ENCODE data around the gene LFNG. TPM values are rescaled to one million over a fixed set of nuclear protein-coding genes. Genes with fewer than 3 reads are reported as not detected.

The LFNG gene
- total and polyA plus RNA-seq, 9 donors = 0.86 to 8.2 (median 3.3) TPM

- no peaks in the 10 kb centered on the region for H3K27me3 ChIP-seq
- no peak overlapping the region for H3K4me3 ChIP-seq
- WGBS, 3 donors = 90 to 95% (median 94%) methylated on average over 6 of the region's 6 CpGs
- H3K9me3 ChIP-seq = no peaks in the 10 kb centered on the region
- TF ChIP-seq POLR2A (IDR thresholded peaks at IDR 0.05) = no peak
- TF ChIP-seq CTCF (IDR thresholded peaks at IDR 0.05) = no peak
- no peak for TF ChIP-seq EP300 (IDR thresholded peaks at IDR 0.05)
- no peaks in the 10 kb centered on the region for H3K36me3 ChIP-seq
- no peak for DNase-seq
- intact Hi-C loops (cut with DNase I) = loop anchor here in 1 of 4 donors (10.0 kb wide), 1 partner anchor 102 kb away; no protein-coding TSS in a partner anchor
- peaks cover 2% of the 10 kb centered on the region for H3K4me1 ChIP-seq (ENCODE audit: insufficient read depth)
- no peak overlapping the region for H3K27ac ChIP-seq
These were observed 46.8 kb upstream of the LFNG start for GRCh38 chr7:2472739-2473138.

DNA sequence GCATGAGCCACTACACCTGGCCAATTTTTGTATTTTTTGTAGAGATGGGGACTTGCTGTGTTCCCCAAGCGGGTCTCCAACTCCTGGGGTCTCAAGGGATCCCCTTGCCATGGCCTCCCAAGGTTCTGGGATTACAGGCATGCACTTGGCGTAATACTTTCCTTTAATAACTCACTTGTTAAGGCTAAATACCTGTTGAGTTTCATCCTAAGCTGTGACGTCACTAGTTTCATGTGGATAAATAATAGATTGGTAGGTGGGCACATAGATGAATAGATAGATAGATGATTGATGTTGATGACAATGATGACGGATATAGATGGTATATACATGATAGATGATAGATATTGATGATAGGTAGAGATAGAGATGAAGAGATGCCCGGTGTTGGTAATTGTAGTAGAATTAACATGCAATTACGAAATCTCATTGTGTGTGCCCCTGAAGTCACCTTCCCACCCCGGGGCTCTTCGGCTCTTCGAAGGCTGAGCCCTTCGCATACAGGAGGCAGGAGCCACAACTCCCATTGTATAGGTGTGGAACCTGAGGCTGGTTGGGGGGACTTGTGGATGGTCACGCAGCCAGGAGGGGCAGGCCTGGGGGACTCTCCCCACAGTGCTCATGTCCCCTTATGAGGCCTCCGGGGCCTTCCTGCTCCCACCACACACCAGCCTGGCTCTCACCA is 45.9 kb upstream of the LFNG start:
- intact Hi-C loops (cut with DNase I) = loop anchor here in 1 of 4 donors (10.0 kb wide), 1 partner anchor 101 kb away; no protein-coding TSS in a partner anchor
- no peak for DNase-seq
- WGBS, 3 donors = 74 to 86% (median 80%) methylated on average over 12 of the region's 12 CpGs

GRCh38 chr7:2474224-2474623 is 45.4 kb upstream of the LFNG start:
- no peak for DNase-seq
- WGBS, 3 donors = 81 to 88% (median 86%) methylated on average over 10 to 15 of the region's 15 CpGs
- H3K27me3 ChIP-seq = no peaks in the 10 kb centered on the region
- no peaks in the 10 kb centered on the region for H3K36me3 ChIP-seq
- no peaks in the 10 kb centered on the region for H3K9me3 ChIP-seq
- TF ChIP-seq CTCF (IDR thresholded peaks at IDR 0.05) = no peak
- no peak for TF ChIP-seq POLR2A (IDR thresholded peaks at IDR 0.05)
- TF ChIP-seq EP300 (IDR thresholded peaks at IDR 0.05) = no peak
- intact Hi-C loops (cut with DNase I) = loop anchor here in 1 of 4 donors (10.0 kb wide), 1 partner anchor 101 kb away; no protein-coding TSS in a partner anchor
- H3K4me1 ChIP-seq (ENCODE audit: insufficient read depth) = no peaks in the 10 kb centered on the region
- no peak overlapping the region for H3K4me3 ChIP-seq
- no peak overlapping the region for H3K27ac ChIP-seq

More for the DNA sequence above, 45.9 kb upstream of the LFNG start:
- TF ChIP-seq EP300 (IDR thresholded peaks at IDR 0.05) (no peak), POLR2A (IDR thresholded peaks at IDR 0.05) (no peak), CTCF (IDR thresholded peaks at IDR 0.05) (no peak)
- Histone ChIP-seq H3K4me1 (ENCODE audit: insufficient read depth) (peaks cover 2% of the 10 kb centered on the region), H3K9me3 (no peaks in the 10 kb centered on the region), H3K4me3 (no peak overlapping the region), H3K27me3 (no peaks in the 10 kb centered on the region), H3K27ac (no peak overlapping the region), H3K36me3 (no peaks in the 10 kb centered on the region)

DNA sequence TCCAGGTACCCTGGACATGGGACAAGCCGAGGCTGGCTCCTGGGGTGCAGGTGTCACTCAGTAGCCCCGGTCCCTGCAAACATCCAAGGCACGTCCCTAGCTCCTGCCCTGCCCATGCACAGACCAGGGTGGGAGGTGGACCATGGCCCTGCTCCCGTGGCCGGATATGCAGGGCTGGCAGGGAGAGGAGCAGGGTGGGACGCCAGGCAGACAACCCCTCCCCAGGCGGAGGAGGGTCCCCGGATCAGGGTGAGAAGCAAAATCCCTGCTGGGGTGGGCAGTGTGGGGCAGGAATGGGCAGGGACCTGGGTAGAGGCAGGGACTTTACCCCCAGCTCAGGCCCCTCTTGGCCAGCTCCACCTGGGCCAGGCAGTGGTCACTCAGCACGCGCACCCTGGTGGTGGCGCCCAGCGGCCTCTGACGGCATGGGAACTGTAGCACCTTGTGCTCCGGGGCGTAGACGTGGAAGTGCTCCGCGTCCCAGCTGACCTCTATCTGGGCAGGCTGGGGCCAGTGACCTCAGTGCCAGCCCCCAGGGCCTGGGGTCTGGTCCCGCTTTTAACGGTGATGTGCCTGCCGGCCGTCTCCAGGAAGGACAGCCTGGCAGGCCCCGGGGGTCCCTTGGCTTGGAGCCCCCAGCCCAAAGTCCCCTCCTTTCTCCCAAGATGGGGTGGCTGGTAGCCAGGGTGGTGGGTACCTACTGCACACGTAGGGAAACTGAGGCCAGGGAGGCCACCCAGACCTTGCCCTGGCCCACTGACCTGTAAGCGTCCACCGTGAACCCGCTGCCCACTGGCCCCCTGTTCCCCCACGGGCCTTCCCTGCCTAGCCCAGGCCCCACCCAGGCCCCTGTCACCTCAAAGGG is 44.5 kb upstream of the LFNG start:
- WGBS, 3 donors = 90 to 92% (median 91%) methylated on average over 24 to 28 of the region's 28 CpGs
- intact Hi-C loops (cut with DNase I) = loop anchor here in 1 of 4 donors (10.0 kb wide), 1 partner anchor 100 kb away; no protein-coding TSS in a partner anchor
- no peaks in the 10 kb centered on the region for H3K9me3 ChIP-seq
- no peaks in the 10 kb centered on the region for H3K4me1 ChIP-seq (ENCODE audit: insufficient read depth)
- H3K27me3 ChIP-seq = no peaks in the 10 kb centered on the region
- DNase-seq = no peak
- no peak overlapping the region for H3K4me3 ChIP-seq
- TF ChIP-seq EP300 (IDR thresholded peaks at IDR 0.05) (no peak), POLR2A (IDR thresholded peaks at IDR 0.05) (no peak), CTCF (IDR thresholded peaks at IDR 0.05) (no peak)
- H3K27ac ChIP-seq = no peak overlapping the region
- no peaks in the 10 kb centered on the region for H3K36me3 ChIP-seq
